OCI-LY3 (cell line): ENCODE data around the gene MAP3K10.

Source experiments
- H2AFZ ChIP-seq: fragments of 200-600, 300-600 bp; shearing (Covaris generic); 2 replicates; pipeline ENCODE4 v1.6.0; 2014; ENCODE audit warnings: antibody characterized with exemption, low read depth, low read length
- H3K27ac ChIP-seq: fragments of 200-600, 300-600 bp; sonication (generic); 2 replicates; pipeline ENCODE4 v1.5.1; 2014; ENCODE audit warnings: mild to moderate bottlenecking, low read length, moderate library complexity, mixed read lengths
- H3K27me3 ChIP-seq: fragments of 200-600, 300-600 bp; sonication (generic); 2 replicates; pipeline ENCODE4 v1.6.1; 2014; ENCODE audit warnings: low read depth, low read length, mixed read lengths
- H3K36me3 ChIP-seq: fragments of 200-600, 300-600 bp; sonication (generic); replicated peaks from 2 replicates; pipeline ENCODE3; 2014; ENCODE audit warnings: low read depth, low read length, mixed read lengths
- H3K4me1 ChIP-seq: fragments of 300-600, 200-600 bp; sonication (generic); 2 replicates; pipeline ENCODE4 v1.6.1; 2014; ENCODE audit warnings: low read length, mixed read lengths
- H3K4me2 ChIP-seq: fragments of 200-600, 300-600 bp; sonication (generic); 2 replicates; pipeline ENCODE4 v1.6.1; 2014; ENCODE audit warnings: low read length, mixed read lengths
- H3K4me3 ChIP-seq: fragments of 300-600, 200-600 bp; sonication (generic); 2 replicates; pipeline ENCODE4 v1.5.1; 2014; ENCODE audit warnings: antibody characterized with exemption, mild to moderate bottlenecking, low read length, moderate library complexity
- H3K79me2 ChIP-seq: fragments of 300-600, 200-600 bp; shearing (Covaris generic); 2 replicates; pipeline ENCODE4 v1.6.1; 2014; ENCODE audit warnings: mild to moderate bottlenecking, low read length, mixed read lengths
- H3K9ac ChIP-seq: fragments of 300-600, 200-600 bp; shearing (Covaris generic); 2 replicates; pipeline ENCODE4 v1.6.0; 2014; ENCODE audit warnings: mild to moderate bottlenecking, low read length, moderate library complexity
- H3K9me3 ChIP-seq: fragments of 200-600, 300-600 bp; shearing (Covaris generic); 2 replicates; pipeline ENCODE4 v1.6.1; 2014; ENCODE audit warnings: low read length, mixed read lengths; ENCODE audit not compliant: insufficient read depth
- H4K20me1 ChIP-seq: fragments of 200-600, 300-600 bp; sonication (generic); 2 replicates; pipeline ENCODE4 v1.6.1; 2016; ENCODE audit warnings: low read length, mixed read lengths; ENCODE audit not compliant: insufficient read depth
- CTCF ChIP-seq: fragments of 200-600, 300-600 bp; sonication (generic); IDR thresholded peaks from 2 replicates; pipeline ENCODE4 v1.5.1; 2014; ENCODE audit warnings: antibody characterized with exemption, low read length, low read depth
- EZH2phosphoT487 ChIP-seq: fragments of 200-600 bp; shearing (Covaris generic); IDR thresholded peaks from 2 replicates; pipeline ENCODE4 v1.6.1; 2018; ENCODE audit warnings: antibody characterized with exemption, mixed run types, low read depth

Gene MAP3K10

GRCh38 chr19:40256512-40256911 is 65.3 kb downstream of the MAP3K10 start:
- Histone ChIP-seq H3K9me3 (no peaks in the 10 kb centered on the region), H3K27ac (no peak overlapping the region), H2AFZ (no peak overlapping the region), H3K9ac (no peak overlapping the region), H3K4me1 (no peaks in the 10 kb centered on the region), H3K4me3 (no peak overlapping the region), H4K20me1 (peaks cover 55% of the 10 kb centered on the region), H3K27me3 (no peaks in the 10 kb centered on the region), H3K79me2 (peaks cover 35% of the 10 kb centered on the region), H3K4me2 (no peak overlapping the region), H3K36me3 (peaks cover 31% of the 10 kb centered on the region)
- no peak for TF ChIP-seq CTCF
- TF ChIP-seq EZH2phosphoT487 = no peak

GRCh38 chr19:40257096-40257517 is 65.9 kb downstream of the MAP3K10 start:
- H3K79me2 ChIP-seq = peaks cover 36% of the 10 kb centered on the region
- no peaks in the 10 kb centered on the region for H3K27me3 ChIP-seq
- no peak overlapping the region for H3K4me3 ChIP-seq
- H3K9ac ChIP-seq = no peak overlapping the region
- no peaks in the 10 kb centered on the region for H3K4me1 ChIP-seq
- TF ChIP-seq EZH2phosphoT487 (no peak), CTCF (no peak)
- peaks cover 29% of the 10 kb centered on the region for H3K36me3 ChIP-seq
- H2AFZ ChIP-seq = no peak overlapping the region
- no peak overlapping the region for H3K27ac ChIP-seq
- no peak overlapping the region for H3K4me2 ChIP-seq
- no peaks in the 10 kb centered on the region for H3K9me3 ChIP-seq
- peaks cover 52% of the 10 kb centered on the region for H4K20me1 ChIP-seq

- TF ChIP-seq CTCF = no peak
- TF ChIP-seq EZH2phosphoT487 = no peak
- no peak overlapping the region for H3K4me2 ChIP-seq
- H3K36me3 ChIP-seq = peaks cover 21% of the 10 kb centered on the region
- H3K4me1 ChIP-seq = no peaks in the 10 kb centered on the region
- H3K27ac ChIP-seq = no peak overlapping the region
- H4K20me1 ChIP-seq = peaks cover 68% of the 10 kb centered on the region
- H3K27me3 ChIP-seq = no peaks in the 10 kb centered on the region
- H3K4me3 ChIP-seq = no peak overlapping the region
- no peak overlapping the region for H3K9ac ChIP-seq
- peaks cover 70% of the 10 kb centered on the region for H3K79me2 ChIP-seq
- no peaks in the 10 kb centered on the region for H3K9me3 ChIP-seq
- no peak overlapping the region for H2AFZ ChIP-seq
These were observed 70.4 kb downstream of the MAP3K10 start for GRCh38 chr19:40261631-40262030.

- Histone ChIP-seq H2AFZ (no peak overlapping the region), H3K9me3 (no peaks in the 10 kb centered on the region), H3K27me3 (no peaks in the 10 kb centered on the region), H3K4me1 (no peaks in the 10 kb centered on the region), H3K4me3 (no peak overlapping the region), H3K27ac (no peak overlapping the region), H3K4me2 (no peak overlapping the region), H4K20me1 (peaks cover 68% of the 10 kb centered on the region), H3K9ac (no peak overlapping the region), H3K79me2 (peaks cover 72% of the 10 kb centered on the region), H3K36me3 (peaks cover 19% of the 10 kb centered on the region)
- TF ChIP-seq CTCF (no peak), EZH2phosphoT487 (no peak)
These were observed 71.2 kb downstream of the MAP3K10 start for GRCh38 chr19:40262422-40262821.
